NT2/D1 (cell line): Measurements from ENCODE around the gene LAMA1.

ENCODE experiments used
- DNase-seq: peaks from one replicate; pipeline ENCODE4 v3.0.0-alpha.2; 2011; ENCODE audit warnings: low read depth, low spot score
- H3K27me3 ChIP-seq: 2 replicates; pipeline ENCODE4 v1.6.0; 2011; ENCODE audit warnings: mild to moderate bottlenecking; ENCODE audit not compliant: insufficient read length, insufficient read depth
- H3K36me3 ChIP-seq: 2 replicates; pipeline ENCODE4 v1.6.1; 2011; ENCODE audit warnings: mild to moderate bottlenecking, low read length, mixed read lengths; ENCODE audit not compliant: insufficient read depth, insufficient read length
- H3K4me1 ChIP-seq: 2 replicates; pipeline ENCODE4 v1.5.1; 2011; ENCODE audit not compliant: insufficient read depth, insufficient read length
- H3K4me3 ChIP-seq: 2 replicates; pipeline ENCODE4 v1.5.1; 2011; ENCODE audit warnings: low read depth; ENCODE audit not compliant: insufficient read length
- H3K9ac ChIP-seq: 2 replicates; pipeline ENCODE4 v1.6.0; 2011; ENCODE audit warnings: low read depth; ENCODE audit not compliant: insufficient read length
- H3K9me3 ChIP-seq: 2 replicates; pipeline ENCODE4 v1.5.1; 2011; ENCODE audit warnings: mild to moderate bottlenecking, low read length; ENCODE audit not compliant: insufficient read depth
- SUZ12 ChIP-seq: IDR thresholded peaks from 2 replicates; pipeline ENCODE4 v1.6.1; 2011; ENCODE audit not compliant: insufficient read length, insufficient read depth; ENCODE audit errors: extremely low read depth
- YY1 ChIP-seq: IDR thresholded peaks from 2 replicates; pipeline ENCODE4 v1.6.1; 2011; ENCODE audit not compliant: insufficient read length, insufficient read depth
- ZNF274 ChIP-seq: IDR thresholded peaks from 2 replicates; pipeline ENCODE4 v1.6.1; 2011; ENCODE audit warnings: mild to moderate bottlenecking, low read depth, low read length

LAMA1 gene

DNA sequence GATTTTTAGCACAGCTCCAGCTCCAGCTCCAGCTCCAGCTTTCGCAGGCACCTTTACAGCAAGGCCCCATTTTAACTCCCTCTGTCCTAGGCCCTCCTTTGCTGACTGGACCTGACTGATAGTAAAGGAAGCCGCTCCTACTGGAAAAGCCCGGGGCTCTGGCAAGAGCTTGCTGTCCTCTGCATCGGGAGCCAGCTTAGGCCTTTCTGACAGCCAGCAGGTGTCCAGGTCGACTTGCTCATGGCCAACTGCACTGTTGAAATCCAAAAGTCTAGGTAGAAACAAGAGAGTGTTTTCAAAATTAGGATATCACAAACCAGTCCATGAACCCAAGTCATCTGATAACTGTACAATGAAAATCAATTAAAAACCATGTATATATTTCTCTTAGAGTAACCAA lies 161.1 kb downstream of the LAMA1 start:
- DNase-seq = no peak
- H3K36me3 ChIP-seq = peaks cover 82% of the 10 kb centered on the region
- peaks cover 10% of the 10 kb centered on the region; the same call in 1 of the 2 replicates for H3K9me3 ChIP-seq
- no peak overlapping the region for H3K9ac ChIP-seq
- TF ChIP-seq ZNF274 (no peak), YY1 (no peak), SUZ12 (no peak)
- no peaks in the 10 kb centered on the region for H3K27me3 ChIP-seq
- H3K4me1 ChIP-seq = no peaks in the 10 kb centered on the region
- H3K4me3 ChIP-seq = no peak overlapping the region

DNA sequence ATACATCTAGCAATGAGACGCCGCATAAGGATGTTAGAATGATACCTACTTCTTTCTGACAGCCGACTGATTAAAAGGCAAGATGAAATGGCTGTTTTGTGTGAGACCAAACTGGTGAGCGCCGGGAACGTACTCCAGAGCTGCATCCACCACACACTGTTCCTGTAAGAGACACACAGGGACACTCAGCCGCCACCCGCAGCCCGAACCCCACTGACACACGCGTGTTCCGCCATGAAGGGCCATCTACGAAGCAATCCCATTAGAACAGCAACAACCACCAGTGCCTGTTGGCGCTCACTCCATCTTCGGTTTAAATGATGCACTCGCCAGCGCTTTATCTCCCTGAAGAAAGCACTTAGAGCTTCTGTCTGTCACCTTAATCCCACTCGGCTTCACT lies 162.3 kb downstream of the LAMA1 start:
- H3K9ac ChIP-seq = no peak overlapping the region
- no peaks in the 10 kb centered on the region for H3K27me3 ChIP-seq
- no peak overlapping the region for H3K4me3 ChIP-seq
- no peak for DNase-seq
- TF ChIP-seq YY1 (no peak), SUZ12 (no peak), ZNF274 (no peak)
- no peaks in the 10 kb centered on the region for H3K4me1 ChIP-seq
- peaks cover 75% of the 10 kb centered on the region for H3K36me3 ChIP-seq
- H3K9me3 ChIP-seq = peaks cover 5% of the 10 kb centered on the region; the same call in 1 of the 2 replicates

DNA sequence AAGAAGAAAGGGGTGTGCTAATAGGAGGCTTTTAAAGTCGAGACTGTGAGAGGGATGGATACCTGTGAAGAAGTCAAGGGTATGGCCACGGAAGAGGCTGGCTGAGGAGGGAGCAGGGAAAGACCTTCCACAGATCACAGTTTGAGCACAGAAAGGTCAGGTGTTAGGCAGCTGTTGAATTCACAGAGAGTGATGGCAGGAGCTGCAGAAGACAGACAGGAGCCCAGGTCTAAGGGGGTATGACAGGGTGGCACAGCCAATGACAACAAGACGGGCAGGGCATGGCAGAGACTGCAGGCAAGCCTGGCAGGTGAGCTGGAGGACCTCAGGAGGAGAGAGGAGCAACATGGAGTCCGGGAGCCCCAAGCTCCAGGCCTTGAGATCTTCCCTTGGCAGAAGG lies 163.1 kb downstream of the LAMA1 start:
- Histone ChIP-seq H3K9me3 (no peaks in the 10 kb centered on the region), H3K4me3 (no peak overlapping the region), H3K4me1 (no peaks in the 10 kb centered on the region), H3K9ac (no peak overlapping the region), H3K36me3 (peaks cover 71% of the 10 kb centered on the region), H3K27me3 (no peaks in the 10 kb centered on the region)
- DNase-seq = no peak
- TF ChIP-seq SUZ12 = no peak
- no peak for TF ChIP-seq ZNF274
- no peak for TF ChIP-seq YY1

DNA sequence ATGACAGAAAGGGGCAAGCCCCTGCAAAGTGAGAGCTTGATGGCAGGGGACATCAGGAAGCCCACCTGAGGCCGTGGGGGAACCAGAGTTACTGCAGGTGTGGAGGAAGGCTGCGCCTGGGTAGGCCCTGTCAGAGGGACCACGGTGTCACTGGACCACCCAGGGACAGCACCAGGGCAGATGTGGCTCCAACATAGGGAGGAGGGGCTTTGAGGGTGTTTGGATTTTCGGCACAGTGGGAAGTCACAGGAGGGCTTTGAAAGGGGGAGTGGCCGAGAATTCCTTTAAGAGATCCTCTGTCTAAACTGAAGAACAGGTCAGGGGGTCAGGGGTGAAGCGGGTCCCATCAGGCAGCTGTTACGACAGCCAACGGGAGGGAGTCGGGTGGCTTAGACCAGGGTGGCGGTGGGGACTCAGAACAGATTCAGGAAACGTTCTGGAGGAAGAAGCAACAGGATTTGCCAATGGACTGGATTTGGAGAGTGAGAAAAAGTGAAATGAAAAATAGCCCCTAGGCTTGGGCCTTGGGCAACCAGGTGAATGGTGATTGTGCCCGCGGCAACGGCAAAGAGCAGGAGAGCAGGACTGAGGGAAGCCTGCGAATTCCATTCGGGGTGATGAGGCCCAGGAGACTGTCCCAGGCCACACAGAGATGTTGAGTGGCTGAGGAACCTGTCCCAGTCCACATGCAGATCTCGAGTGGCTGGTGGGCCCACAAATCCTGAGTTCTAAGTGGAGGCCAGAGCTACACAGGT lies 166.1 kb downstream of the LAMA1 start:
- Histone ChIP-seq H3K36me3 (peaks cover 67% of the 10 kb centered on the region), H3K4me3 (no peak overlapping the region), H3K9ac (no peak overlapping the region), H3K4me1 (no peaks in the 10 kb centered on the region), H3K27me3 (no peaks in the 10 kb centered on the region), H3K9me3 (no peaks in the 10 kb centered on the region)
- no peak for DNase-seq
- TF ChIP-seq SUZ12 (no peak), ZNF274 (no peak), YY1 (no peak)

DNA sequence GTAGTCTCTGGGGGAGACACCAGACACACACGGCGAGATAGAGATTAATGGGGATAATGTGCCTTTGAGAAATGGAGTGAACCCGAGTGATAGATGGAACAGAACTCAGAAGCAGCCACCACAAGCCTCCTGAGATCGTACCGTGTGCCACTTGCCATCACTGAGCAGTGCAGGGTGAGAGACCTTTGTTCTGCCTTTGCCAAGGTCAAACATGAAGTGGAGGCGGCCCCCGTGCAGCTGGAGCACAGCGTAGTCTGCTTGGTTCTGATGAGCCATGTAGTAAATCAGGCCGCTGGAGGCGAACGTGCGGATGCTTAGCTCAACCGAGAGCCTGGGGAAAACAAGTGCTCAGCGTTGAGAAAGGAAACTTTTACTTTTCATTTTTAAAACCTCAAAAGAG lies 167.0 kb downstream of the LAMA1 start:
- Histone ChIP-seq H3K27me3 (no peaks in the 10 kb centered on the region), H3K9me3 (no peaks in the 10 kb centered on the region), H3K36me3 (peaks cover 64% of the 10 kb centered on the region), H3K9ac (no peak overlapping the region), H3K4me1 (no peaks in the 10 kb centered on the region), H3K4me3 (no peak overlapping the region)
- TF ChIP-seq ZNF274 (no peak), SUZ12 (no peak), YY1 (no peak)
- no peak for DNase-seq

DNA sequence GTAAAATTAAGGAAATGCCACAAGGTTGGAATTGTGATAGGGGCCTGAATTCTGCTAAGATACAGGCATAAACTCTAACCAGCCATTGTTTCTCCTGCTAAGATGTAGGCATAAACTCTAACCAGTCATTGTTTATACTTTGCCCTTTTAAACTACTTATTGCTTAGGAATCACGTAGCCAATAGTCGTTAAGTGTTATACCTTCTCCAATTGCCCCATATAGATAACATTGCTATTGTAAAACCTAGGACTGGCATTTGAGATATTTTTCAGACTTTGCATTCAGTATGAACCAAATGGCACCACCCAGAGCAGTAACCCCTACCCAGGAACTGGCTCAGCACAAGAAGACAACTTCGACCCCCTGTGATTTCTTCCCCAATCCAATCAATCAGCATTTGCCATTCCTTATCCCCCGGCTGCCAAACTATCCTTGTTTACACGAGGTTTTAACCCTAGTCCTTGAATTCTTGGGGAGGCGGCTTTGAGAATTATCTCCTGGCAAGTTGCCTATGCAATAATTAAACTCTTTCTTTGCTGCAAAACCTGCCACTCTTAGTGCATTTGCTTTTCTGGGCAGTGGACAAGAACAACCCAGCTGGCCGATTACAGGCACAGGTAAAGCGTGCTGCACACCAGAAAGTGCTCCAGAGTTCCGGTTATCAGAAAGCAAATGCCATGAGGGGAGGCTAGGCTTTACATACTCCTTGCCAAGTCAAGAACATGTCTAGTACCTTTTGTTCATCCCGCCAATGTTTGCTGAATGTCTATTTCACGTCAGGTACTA lies 167.6 kb downstream of the LAMA1 start:
- Histone ChIP-seq H3K4me3 (no peak overlapping the region), H3K36me3 (peaks cover 63% of the 10 kb centered on the region), H3K9me3 (no peaks in the 10 kb centered on the region), H3K27me3 (no peaks in the 10 kb centered on the region), H3K9ac (no peak overlapping the region), H3K4me1 (no peaks in the 10 kb centered on the region)
- TF ChIP-seq SUZ12 = no peak
- DNase-seq = no peak

DNA sequence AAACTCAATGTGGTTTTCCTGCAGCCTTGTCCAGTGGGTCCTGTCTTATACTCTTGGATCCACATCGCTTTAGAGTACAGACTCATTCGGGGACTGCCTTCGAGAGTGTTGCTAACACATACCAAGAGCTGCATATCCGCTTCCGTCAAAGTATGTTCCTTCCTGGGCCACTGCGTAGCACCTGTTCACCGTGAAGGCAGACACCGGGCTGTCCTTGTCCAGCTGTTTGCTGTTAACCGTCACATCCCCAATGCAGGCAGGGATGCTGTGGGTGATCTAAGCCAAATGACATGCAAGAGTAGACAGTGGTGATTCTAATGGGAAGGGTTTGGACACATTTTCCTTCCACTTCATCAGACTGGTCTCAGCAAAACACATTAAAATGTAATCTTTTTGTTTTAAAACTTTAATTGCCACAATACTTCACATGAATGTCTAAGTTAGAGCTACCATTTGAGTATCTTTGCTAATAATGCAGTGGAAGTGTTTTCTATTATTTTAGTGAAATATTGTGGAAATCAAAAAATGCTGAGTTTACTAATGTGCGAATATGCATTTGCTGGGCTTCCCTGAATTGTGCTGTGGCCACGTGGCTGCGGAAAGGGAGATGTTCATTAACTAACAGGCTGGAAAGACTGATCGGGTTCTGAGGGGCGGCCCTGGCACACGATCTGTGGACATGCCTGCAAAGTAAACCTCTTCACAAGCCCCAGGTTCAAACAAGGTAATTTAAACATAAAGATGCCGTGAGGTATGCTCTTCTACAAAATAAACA lies 169.1 kb downstream of the LAMA1 start:
- Histone ChIP-seq H3K27me3 (no peaks in the 10 kb centered on the region), H3K4me1 (no peaks in the 10 kb centered on the region), H3K9ac (no peak overlapping the region), H3K9me3 (no peaks in the 10 kb centered on the region), H3K4me3 (no peak overlapping the region), H3K36me3 (peaks cover 48% of the 10 kb centered on the region)
- no peak for TF ChIP-seq SUZ12
- TF ChIP-seq YY1 = no peak
- TF ChIP-seq ZNF274 = no peak
- no peak for DNase-seq
